GM18909 (cell line): ENCODE data around the gene THAP6.
"Not testable (repeated sequence)": the region's sequence is repeated elsewhere in the genome, so short reads cannot be mapped to it uniquely, and the experiment has no call there.

Experiments
- ATAC-seq: cut with Tn5 transposase; IDR thresholded peaks from one replicate; pipeline ENCODE4 v1.9.1; 2021; ENCODE audit warnings: mild to moderate bottlenecking; ENCODE audit not compliant: unreplicated experiment, poor library complexity

THAP6 gene

GRCh38 chr4:75514131-75514948 lies at the start of gene THAP6, which contains the start of gene RCHY1:
TSS of gene THAP6 (plus strand) at chr4:75514473. CDS start at chr4:75515453, 980 bp downstream.
TSS of gene RCHY1 (minus strand) at chr4:75514403. CDS start at chr4:75514286, 117 bp downstream.
- ATAC-seq: peak; percentile 95

- no peak for ATAC-seq
Measured at GRCh38 chr4:75469896-75470295, 44.4 kb upstream of the THAP6 start.

GRCh38 chr4:75470738-75471137 lies 43.5 kb upstream of the THAP6 start:
- no peak for ATAC-seq

GRCh38 chr4:75477201-75477600 lies 37.1 kb upstream of the THAP6 start:
- ATAC-seq: no peak

- ATAC-seq: no peak
Measured at GRCh38 chr4:75484190-75484589, 30.1 kb upstream of the THAP6 start.

GRCh38 chr4:75490155-75490554 lies 24.1 kb upstream of the THAP6 start:
- no peak for ATAC-seq

GRCh38 chr4:75494563-75494962 lies 19.7 kb upstream of the THAP6 start:
- no peak for ATAC-seq

- ATAC-seq: no peak
Measured at GRCh38 chr4:75495476-75495875, 18.8 kb upstream of the THAP6 start.

- no peak for ATAC-seq
Measured at GRCh38 chr4:75496406-75496805, 17.9 kb upstream of the THAP6 start.

- ATAC-seq: no peak
Measured at GRCh38 chr4:75497133-75497532, 17.1 kb upstream of the THAP6 start.

GRCh38 chr4:75498041-75498440 lies 16.2 kb upstream of the THAP6 start:
- ATAC-seq: no peak

- no peak for ATAC-seq
Measured at GRCh38 chr4:75499900-75500299, 14.4 kb upstream of the THAP6 start.

- ATAC-seq: no peak
Measured at GRCh38 chr4:75502671-75503070, 11.6 kb upstream of the THAP6 start.

- no peak for ATAC-seq
Measured at GRCh38 chr4:75505630-75506029, 8.6 kb upstream of the THAP6 start.

GRCh38 chr4:75509592-75509991 lies 4.7 kb upstream of the THAP6 start:
- not testable (repeated sequence) for ATAC-seq

- ATAC-seq: no peak
Measured at GRCh38 chr4:75511841-75512240, 2.4 kb upstream of the THAP6 start.

- ATAC-seq: no peak
Measured at GRCh38 chr4:75512386-75513211, 1.7 kb upstream of the THAP6 start.

- peak; percentile 1 for ATAC-seq
Measured at GRCh38 chr4:75513526-75514130, 645 bp upstream of the THAP6 start.

- ATAC-seq: peak; percentile 4
Measured at GRCh38 chr4:75514949-75515612, 808 bp downstream of the THAP6 start.

- ATAC-seq: no peak
Measured at GRCh38 chr4:75516144-75516543, 1.9 kb downstream of the THAP6 start.
